Activated naive CD8-positive, alpha-beta T cell treated with anti-CD3 and anti-CD28 coated beads, Interleukin-2, amount 50 U/mL, for 24 hours (primary cell): Measurements from ENCODE around the gene ABCC8.

Experiments
- ATAC-seq: fragments of 150-1000 bp; cut with Tn5 transposase; one replicate; pipeline ENCODE4 v1.10.0; 2021
- DNase-seq: peaks from one replicate; pipeline ENCODE4 v3.0.0; 2021
- H3K27ac Mint-ChIP-seq: one replicate; pipeline ENCODE4 v1.8.0; 2021; ENCODE audit warnings: mild to moderate bottlenecking, mixed read lengths
- H3K27me3 Mint-ChIP-seq: one replicate; pipeline ENCODE4 v1.8.0; 2021; ENCODE audit warnings: mixed read lengths
- H3K36me3 Mint-ChIP-seq: one replicate; pipeline ENCODE4 v1.8.0; 2021; ENCODE audit warnings: low read depth, mixed read lengths
- H3K4me1 Mint-ChIP-seq: one replicate; pipeline ENCODE4 v1.8.0; 2021; ENCODE audit warnings: mixed read lengths
- H3K4me3 Mint-ChIP-seq: one replicate; pipeline ENCODE4 v1.8.0; 2021; ENCODE audit warnings: mild to moderate bottlenecking, moderate library complexity, mixed read lengths
- H3K9me3 Mint-ChIP-seq: one replicate; pipeline ENCODE4 v1.8.0; 2021; ENCODE audit warnings: mixed read lengths

Gene ABCC8

DNA sequence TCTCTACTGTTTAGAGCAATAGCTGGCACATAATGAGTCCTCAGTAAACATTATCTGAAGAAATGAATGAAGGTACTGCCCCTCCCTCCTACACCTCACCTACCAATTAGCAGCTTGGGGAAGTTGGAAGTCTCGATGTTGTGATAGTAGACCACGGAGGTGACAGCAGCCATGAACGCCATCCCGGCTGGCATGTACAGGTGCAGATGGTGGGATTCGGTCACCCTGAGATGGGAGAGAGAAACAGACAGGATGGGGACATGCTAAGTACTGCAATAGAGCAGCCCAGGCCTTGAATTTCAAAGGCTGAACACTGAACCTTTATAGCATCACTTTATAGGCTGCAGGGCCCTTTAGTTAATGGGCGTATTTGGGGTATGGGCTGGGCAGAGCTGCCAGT is 6.6 kb downstream of the ABCC8 start:
- no peak overlapping the region for H3K27ac Mint-ChIP-seq
- no peaks in the 10 kb centered on the region for H3K36me3 Mint-ChIP-seq
- H3K27me3 Mint-ChIP-seq: peaks cover 25% of the 10 kb centered on the region
- no peak for DNase-seq
- no peaks in the 10 kb centered on the region for H3K9me3 Mint-ChIP-seq
- no peak for ATAC-seq
- H3K4me1 Mint-ChIP-seq: no peaks in the 10 kb centered on the region
- no peak overlapping the region for H3K4me3 Mint-ChIP-seq

DNA sequence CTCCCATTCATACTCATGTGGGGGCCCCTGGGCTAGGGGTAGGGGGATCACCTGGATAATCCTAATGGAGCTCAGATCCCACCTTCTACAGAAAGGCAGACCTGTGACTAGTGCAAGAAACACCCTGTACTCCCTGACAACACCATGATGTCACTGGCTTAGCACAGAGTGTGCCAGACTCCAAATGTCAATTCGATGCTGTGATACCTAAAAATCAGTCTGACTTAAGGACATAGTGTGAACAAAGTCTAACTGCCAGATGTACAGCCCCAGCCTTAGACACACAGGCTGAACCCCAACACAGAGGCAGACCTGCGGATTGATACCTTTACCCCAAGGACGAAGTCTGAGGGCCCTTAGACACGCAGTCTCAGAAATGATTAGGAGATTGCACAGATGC is 8.5 kb downstream of the ABCC8 start:
- ATAC-seq (no peak), DNase-seq (no peak)
- Mint-ChIP-seq H3K36me3 (no peaks in the 10 kb centered on the region), H3K4me3 (no peak overlapping the region), H3K9me3 (no peaks in the 10 kb centered on the region), H3K4me1 (no peaks in the 10 kb centered on the region), H3K27me3 (peaks cover 8% of the 10 kb centered on the region), H3K27ac (no peak overlapping the region)

DNA sequence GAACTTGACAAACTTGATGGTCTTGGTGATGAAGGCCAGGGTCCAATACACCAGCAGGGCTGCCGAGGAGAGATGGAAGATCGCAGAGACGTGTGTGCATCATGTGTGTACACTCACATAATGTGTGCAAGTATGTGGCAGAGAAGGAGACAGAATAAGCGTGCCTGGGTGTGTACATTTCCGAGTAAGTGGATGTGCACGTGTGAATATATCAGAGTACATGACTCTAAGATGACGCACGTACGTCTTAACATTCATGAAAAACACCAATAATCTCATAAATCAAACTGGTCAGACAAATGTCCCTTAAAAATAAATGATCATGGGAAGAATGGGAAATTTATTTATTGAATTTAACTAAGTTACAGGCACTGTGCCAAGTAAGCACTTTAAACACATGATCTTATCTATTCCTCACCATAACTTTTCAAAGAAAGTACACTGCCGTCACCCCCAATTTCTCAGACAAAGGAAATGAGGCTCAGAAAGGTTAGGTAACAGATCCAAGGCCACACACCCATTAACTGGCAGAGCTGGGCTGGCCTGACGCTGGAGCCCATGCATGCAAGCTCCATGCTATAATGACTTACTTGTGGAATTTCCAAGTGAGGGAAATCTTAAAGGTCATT is 13.0 kb downstream of the ABCC8 start:
- H3K27me3 Mint-ChIP-seq: peaks cover 5% of the 10 kb centered on the region
- ATAC-seq (no peak), DNase-seq (no peak)
- H3K27ac Mint-ChIP-seq: no peak overlapping the region
- H3K4me3 Mint-ChIP-seq: no peak overlapping the region
- H3K9me3 Mint-ChIP-seq: no peaks in the 10 kb centered on the region
- H3K36me3 Mint-ChIP-seq: no peaks in the 10 kb centered on the region
- no peaks in the 10 kb centered on the region for H3K4me1 Mint-ChIP-seq

DNA sequence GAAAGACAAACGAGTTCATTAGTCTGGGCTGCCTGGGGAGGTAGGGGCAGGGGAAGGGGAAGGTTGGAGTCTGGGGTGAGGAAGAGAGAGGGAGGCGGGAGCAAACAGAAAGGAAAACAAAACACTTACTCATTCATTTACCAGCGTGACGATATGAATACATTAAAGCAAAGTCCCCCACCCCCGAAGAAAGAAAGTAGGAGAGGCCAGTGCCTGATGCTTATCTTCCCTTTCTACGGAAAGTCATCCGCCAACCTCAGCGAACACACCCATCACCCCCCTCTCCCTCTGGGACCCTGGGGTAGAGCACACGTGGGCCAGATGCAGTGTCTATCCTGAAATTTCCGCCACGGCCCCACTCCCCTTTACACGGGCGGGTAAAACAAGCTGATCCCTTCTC is 13.7 kb downstream of the ABCC8 start:
- H3K27me3 Mint-ChIP-seq: peaks cover 5% of the 10 kb centered on the region
- H3K4me1 Mint-ChIP-seq: no peaks in the 10 kb centered on the region
- H3K36me3 Mint-ChIP-seq: no peaks in the 10 kb centered on the region
- ATAC-seq (no peak), DNase-seq (no peak)
- H3K4me3 Mint-ChIP-seq: no peak overlapping the region
- H3K9me3 Mint-ChIP-seq: no peaks in the 10 kb centered on the region
- H3K27ac Mint-ChIP-seq: no peak overlapping the region

DNA sequence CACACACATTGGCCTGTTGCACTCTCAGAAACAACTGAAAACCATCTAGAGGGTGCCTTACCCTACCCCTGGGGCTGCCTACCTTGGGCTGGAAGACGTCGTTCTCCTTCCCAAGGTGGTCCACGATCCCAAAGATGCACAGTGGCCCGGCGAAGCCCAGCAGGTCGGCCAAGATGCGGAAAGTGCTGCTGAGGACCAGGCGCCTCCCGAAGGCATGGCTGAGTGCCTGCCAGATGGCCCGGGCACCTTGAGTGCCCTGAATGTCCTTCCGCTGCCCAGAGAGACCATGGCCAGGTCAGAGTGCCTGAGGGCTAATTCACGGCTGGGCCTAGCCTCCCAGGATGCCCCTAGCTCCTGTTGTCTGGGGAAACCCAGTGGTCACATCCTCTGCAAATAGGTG is 16.2 kb downstream of the ABCC8 start:
- no peak for ATAC-seq
- H3K27ac Mint-ChIP-seq: no peak overlapping the region
- no peaks in the 10 kb centered on the region for H3K36me3 Mint-ChIP-seq
- no peaks in the 10 kb centered on the region for H3K9me3 Mint-ChIP-seq
- no peaks in the 10 kb centered on the region for H3K4me1 Mint-ChIP-seq
- H3K4me3 Mint-ChIP-seq: no peak overlapping the region
- DNase-seq: no peak
- peaks cover 8% of the 10 kb centered on the region for H3K27me3 Mint-ChIP-seq

DNA sequence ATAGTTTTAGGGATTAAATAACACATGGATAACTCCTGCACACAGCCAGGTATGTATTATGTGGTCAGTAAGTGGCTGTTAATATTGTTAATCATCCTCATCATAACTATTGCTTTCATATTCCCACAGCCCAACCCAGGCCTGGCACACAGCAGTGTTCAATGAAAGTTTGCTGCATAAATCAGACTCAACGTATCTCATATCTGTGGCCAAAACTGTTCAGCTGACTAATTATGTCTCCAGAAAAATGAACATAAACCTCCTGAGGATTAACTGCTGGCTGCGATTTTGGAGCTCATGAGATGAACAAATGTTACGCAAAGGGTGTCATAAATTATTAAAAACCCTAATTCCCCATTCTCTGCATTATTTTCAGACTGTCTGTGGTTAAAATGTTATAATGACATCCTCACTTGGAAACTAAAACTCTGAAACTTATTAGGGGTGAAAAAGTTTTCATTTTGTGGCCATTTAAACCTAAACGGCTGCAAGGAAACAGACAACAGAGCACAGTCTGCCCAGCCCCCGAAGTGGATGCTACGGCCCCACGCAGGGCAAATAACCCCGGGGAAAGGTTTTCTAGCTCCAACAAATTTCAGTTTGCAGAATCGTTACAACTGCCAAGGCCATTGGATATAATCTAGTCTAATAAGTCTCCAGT is 17.3 kb downstream of the ABCC8 start:
- H3K27me3 Mint-ChIP-seq: peaks cover 8% of the 10 kb centered on the region

DNA sequence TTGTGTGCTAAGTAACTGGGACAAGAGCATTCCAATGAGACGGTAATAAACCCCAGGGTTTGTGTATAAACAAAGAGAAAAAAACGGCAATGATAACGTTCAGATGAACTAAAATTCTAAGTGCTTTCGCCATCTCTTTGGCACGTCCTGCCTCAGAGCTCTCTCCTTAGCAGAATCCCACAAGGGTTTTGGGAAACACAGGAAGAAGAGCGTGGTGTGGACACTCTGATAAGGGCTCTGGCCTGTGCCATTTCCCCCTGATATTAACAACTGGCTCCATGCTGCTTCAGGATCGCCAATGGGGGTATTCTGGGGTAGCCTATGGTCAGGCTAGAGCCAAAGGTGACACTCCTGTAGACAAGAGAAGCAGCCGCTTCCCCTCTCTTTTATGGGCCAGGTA is 18.4 kb downstream of the ABCC8 start:
- ATAC-seq (no peak), DNase-seq (no peak)
- Mint-ChIP-seq H3K9me3 (no peaks in the 10 kb centered on the region), H3K27ac (no peak overlapping the region), H3K4me1 (no peaks in the 10 kb centered on the region), H3K36me3 (no peaks in the 10 kb centered on the region), H3K4me3 (no peak overlapping the region), H3K27me3 (peaks cover 8% of the 10 kb centered on the region)

More for the DNA sequence above, 17.3 kb downstream of the ABCC8 start:
- no peak for DNase-seq
- no peak overlapping the region for H3K27ac Mint-ChIP-seq
- no peak for ATAC-seq
- no peaks in the 10 kb centered on the region for H3K36me3 Mint-ChIP-seq
- no peaks in the 10 kb centered on the region for H3K4me1 Mint-ChIP-seq
- H3K4me3 Mint-ChIP-seq: no peak overlapping the region
- no peaks in the 10 kb centered on the region for H3K9me3 Mint-ChIP-seq

DNA sequence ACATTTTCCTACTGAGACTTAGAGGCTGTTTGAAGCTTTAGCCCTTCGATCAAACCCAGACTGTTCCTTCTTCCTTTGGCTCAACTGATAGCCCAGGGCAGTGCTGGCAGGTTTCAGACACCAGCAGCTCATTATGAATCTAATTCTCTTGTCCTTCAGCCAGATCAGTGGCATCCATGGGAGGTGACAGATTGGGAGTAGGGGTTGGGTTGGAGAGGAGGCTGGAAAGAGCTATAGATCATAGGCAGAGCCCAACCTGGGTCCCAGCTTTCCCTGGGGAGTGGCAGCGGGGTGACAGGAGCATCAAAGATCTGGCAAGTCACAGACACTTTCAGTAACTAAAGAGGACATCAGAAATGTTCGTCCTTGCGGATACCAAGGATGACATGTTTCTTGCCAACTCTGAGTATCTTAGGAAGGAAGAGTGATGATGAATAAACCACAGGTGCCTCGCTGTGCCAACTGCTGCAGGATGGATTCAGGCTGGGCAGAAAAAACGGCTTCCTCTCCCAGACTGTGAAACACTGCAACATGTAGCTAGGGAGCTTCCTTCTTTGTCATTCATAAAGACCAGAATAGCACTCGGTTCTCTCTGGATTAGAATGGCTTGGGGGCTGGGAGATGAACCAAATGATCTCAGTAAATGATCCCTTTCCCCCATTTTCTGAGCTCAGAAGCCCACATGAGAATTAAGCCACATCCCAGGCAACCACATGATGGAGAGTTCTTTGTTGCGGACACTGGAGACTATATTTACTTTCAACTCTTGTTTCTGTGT is 19.1 kb downstream of the ABCC8 start:
- Mint-ChIP-seq H3K27me3 (peaks cover 8% of the 10 kb centered on the region), H3K4me3 (no peak overlapping the region)
- no peak for ATAC-seq

DNA sequence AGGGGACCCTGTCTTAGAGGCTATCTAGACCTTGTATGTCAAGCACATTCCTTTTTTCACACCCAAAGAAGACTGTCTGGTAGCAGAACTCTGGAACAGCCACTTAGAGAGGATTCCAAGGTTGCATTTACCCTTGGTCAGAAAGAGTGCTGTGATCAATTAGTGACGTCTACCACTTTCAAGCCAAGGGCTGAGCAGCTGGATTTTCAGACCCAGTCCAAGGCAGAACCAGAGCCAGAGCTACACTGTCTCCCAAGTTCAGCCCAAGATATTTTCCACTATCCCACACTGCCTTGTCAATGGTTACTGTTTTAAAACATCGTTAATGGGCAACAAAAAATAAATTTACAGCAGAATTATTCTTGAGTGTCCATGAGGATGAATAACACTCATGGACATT is 24.0 kb downstream of the ABCC8 start:
- Mint-ChIP-seq H3K9me3 (no peaks in the 10 kb centered on the region), H3K27ac (no peak overlapping the region), H3K4me1 (no peaks in the 10 kb centered on the region), H3K36me3 (no peaks in the 10 kb centered on the region), H3K4me3 (no peak overlapping the region), H3K27me3 (peaks cover 5% of the 10 kb centered on the region)
- ATAC-seq (no peak), DNase-seq (no peak)

More for the DNA sequence above, 19.1 kb downstream of the ABCC8 start:
- Mint-ChIP-seq H3K27ac (no peak overlapping the region), H3K9me3 (no peaks in the 10 kb centered on the region), H3K4me1 (no peaks in the 10 kb centered on the region), H3K36me3 (no peaks in the 10 kb centered on the region)
- DNase-seq: no peak

DNA sequence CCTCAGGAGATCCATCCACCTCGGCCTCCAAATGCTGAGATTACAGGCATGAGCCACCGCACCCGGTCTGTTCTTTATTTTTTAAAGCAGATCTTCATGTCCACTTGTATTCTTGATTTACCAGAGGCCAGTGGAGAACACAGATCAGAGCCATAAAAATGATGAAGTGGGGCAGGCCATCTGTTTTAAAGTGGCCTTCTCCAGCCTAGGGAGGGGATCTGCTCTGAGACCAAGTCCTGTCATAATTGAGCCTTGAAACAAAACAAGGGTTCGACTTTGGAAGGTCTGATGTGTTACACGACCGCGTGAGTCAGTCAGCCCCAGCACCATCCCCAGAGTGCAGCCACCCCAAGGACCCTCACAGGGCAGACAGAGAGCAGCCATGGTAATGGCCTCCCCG is 27.5 kb downstream of the ABCC8 start:
- H3K4me1 Mint-ChIP-seq: no peaks in the 10 kb centered on the region
- ATAC-seq: no peak
- no peaks in the 10 kb centered on the region for H3K27me3 Mint-ChIP-seq
- no peak for DNase-seq
- no peak overlapping the region for H3K27ac Mint-ChIP-seq
- no peaks in the 10 kb centered on the region for H3K36me3 Mint-ChIP-seq
- no peak overlapping the region for H3K4me3 Mint-ChIP-seq
- H3K9me3 Mint-ChIP-seq: no peaks in the 10 kb centered on the region

DNA sequence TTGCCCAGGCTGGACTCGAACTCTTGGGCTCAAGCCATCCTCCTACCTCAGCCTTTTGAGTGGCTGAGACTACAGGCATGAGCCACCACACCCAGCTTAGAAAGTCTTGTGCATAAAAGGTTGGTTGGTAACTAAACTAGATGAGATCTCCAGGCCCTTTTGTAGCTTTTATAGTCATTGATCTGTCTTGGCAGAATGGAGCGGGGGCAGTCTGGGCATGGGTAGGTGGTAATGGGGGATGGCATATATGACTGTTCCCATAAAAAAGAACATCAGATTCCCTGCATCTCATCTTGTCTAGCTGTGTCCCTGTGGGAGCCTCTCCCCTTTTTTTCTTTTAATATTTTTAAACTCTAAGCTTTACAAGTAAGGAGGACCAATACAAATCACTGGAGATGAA is 30.2 kb downstream of the ABCC8 start:
- Mint-ChIP-seq H3K27me3 (no peaks in the 10 kb centered on the region), H3K27ac (no peak overlapping the region), H3K4me3 (no peak overlapping the region), H3K4me1 (no peaks in the 10 kb centered on the region), H3K9me3 (no peaks in the 10 kb centered on the region), H3K36me3 (no peaks in the 10 kb centered on the region)
- ATAC-seq: no peak
- no peak for DNase-seq

DNA sequence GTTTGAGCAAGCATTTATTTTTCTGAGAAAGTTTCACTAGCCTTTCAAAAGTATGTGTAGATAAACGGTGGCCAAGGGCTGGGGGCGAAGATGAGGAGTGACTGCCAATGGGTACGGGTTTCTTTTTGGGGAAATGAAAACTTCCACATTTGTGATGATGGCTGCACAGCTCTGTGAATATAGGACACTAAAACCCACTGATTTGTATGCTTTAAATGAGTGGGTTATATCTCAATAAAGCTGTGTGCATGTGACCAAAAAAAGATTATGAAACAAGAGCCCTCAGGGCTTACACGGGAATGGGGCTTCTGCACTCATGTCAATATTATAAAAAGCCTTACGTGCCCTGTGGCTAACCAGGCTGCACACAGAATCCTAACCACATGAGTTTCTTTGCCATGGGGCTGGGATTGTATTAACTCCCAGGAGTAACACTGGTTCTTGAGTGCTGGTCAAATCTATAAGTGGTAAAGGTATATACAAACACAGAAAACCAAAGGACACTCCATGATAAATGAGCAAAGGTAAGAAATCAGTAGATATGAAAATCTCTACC is 31.3 kb downstream of the ABCC8 start:
- no peak for ATAC-seq
- H3K27ac Mint-ChIP-seq: no peak overlapping the region
- H3K4me1 Mint-ChIP-seq: no peaks in the 10 kb centered on the region
- DNase-seq: no peak
- H3K9me3 Mint-ChIP-seq: no peaks in the 10 kb centered on the region
- H3K36me3 Mint-ChIP-seq: no peaks in the 10 kb centered on the region
- H3K27me3 Mint-ChIP-seq: peaks cover 6% of the 10 kb centered on the region
- no peak overlapping the region for H3K4me3 Mint-ChIP-seq

DNA sequence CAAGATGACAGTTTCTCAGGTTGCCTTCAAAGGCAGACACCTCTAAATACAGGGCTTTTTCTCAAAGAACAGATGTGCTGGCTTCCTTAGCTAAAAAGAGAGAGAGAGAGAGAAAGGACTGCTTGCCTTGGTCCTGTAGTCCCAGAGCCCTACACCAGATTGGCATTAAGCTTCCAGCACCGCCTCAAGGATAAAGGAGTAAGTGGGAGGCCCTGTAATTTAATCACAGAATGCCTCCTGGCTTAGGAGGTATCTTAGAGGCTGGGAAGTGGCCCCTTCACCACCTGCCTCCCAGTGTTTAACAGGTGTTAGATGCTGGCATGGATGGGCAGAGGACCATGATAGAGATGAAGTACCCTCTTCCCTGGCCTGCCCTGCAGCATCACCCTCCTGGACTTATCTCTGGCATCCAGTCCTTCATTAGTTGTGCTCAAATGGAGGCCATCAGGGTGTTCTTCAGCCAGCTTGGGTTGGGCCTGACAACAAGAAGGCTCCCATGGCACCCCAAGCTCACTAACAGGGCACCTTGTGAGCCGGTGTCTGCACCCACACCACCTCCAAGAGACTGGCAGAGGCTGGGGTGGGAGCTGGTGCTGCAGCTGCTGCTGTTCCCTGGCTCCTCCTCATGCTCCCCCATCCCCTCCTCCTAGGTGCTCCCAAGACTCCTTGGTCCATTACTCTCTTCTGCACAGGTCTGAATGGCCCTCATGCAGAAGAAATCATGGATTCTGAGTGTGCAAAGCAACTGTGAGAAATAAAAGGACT is 32.5 kb downstream of the ABCC8 start:
- Mint-ChIP-seq H3K4me3 (no peak overlapping the region), H3K27me3 (peaks cover 6% of the 10 kb centered on the region), H3K9me3 (no peaks in the 10 kb centered on the region), H3K27ac (no peak overlapping the region), H3K36me3 (no peaks in the 10 kb centered on the region), H3K4me1 (peaks cover 3% of the 10 kb centered on the region)
- DNase-seq: no peak
- ATAC-seq: no peak

DNA sequence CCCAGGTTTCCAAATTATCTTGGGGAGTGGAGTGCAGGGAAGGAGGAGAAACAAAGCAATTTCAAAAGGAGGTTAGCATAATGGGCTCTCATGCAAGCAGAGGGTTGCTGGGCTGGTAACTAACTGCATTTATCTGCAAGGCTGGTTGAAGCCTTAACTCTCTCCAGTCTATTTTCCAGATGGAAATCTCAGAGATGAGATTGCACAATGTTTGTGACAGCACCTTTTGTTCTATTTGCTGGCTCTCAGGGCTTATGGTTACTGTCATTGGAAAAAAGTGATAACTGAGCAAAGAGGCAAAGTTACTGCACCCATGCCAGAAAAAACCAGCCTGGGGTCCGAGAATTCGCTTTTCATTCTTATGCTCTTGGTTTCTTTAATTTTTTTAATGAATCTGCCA is 33.2 kb downstream of the ABCC8 start:
- Mint-ChIP-seq H3K4me1 (peaks cover 4% of the 10 kb centered on the region), H3K36me3 (no peaks in the 10 kb centered on the region), H3K9me3 (no peaks in the 10 kb centered on the region), H3K27me3 (peaks cover 6% of the 10 kb centered on the region), H3K4me3 (no peak overlapping the region), H3K27ac (no peak overlapping the region)
- ATAC-seq: no peak
- no peak for DNase-seq
